Measurements from ENCODE around the gene IMMT.

IMMT gene

DNA sequence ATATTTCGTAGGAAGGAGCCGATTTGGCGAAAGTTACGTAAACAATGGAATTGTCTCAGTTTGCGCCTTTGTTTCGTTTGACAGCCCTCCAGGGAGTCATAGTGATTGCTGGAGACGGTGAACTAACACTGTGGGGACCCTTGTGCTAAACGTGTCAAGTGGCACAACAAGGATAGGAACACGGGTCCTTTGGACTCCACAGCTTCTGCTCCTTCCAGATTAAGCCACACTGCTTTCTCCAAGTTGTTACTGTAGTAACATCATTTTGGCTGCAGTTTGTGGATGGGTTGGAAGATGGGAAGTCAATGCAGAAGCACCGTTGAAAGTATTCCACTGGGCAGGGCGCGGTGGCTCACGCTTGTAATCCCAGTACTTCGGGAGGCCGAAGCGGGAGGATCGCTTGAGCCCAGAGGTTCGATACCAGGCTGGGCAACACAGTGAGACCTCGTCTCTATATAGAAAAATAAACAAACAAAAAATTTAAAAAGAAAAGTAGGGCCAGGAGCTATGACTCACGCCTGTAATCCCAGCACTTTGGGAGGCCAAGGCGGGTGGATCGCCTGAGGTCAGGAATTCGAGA lies 636 bp upstream of the IMMT start:
- DNase-seq: no peak

DNA sequence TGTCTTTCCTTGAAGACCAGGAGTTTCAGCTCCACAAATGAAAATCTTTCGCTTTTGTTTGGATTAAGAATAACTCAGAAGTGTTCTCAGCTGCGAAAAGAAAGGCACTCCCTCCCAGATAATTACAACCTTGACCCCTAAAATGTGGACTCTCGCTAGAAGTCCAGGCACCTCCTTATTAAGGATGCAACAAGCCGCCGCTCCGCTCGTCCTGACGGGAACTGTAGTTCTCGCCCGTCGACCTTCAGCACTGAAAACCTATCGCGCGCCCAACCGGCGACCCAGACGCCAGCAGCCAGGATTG lies 559 bp downstream of the IMMT start:
- peak; percentile 89 for DNase-seq

DNA sequence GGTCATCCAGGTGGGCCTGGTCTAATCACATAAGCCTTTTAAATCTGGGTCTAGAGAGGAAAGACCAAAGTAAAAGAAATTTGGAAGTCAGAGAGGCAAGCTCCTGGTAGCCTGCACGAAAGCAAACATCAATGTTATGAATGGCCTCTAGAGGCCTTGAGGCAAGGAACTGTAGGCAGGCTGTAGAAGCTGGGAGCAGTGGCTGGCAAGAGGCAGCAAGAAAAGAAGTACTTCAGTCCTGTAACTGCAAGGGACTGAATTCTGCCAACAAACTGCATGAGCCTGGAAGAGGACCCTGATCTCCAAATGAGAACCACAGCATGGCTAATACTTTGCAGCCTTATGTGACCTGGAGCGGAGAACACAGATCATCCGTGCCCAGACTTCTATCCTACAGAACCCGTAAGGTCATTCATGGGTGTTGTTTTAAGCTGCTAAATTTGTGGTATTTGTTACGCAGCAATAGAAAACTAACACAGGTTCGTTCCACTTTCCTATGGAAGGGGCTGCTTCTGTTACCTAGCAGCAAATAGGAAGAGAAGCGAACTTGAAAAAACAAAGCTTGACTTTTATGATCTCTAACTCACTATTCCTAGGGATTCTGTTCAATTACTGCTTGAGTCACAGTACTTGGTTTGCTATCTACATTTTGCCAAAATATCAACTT lies 1.2 kb downstream of the IMMT start:
- DNase-seq: no peak

DNA sequence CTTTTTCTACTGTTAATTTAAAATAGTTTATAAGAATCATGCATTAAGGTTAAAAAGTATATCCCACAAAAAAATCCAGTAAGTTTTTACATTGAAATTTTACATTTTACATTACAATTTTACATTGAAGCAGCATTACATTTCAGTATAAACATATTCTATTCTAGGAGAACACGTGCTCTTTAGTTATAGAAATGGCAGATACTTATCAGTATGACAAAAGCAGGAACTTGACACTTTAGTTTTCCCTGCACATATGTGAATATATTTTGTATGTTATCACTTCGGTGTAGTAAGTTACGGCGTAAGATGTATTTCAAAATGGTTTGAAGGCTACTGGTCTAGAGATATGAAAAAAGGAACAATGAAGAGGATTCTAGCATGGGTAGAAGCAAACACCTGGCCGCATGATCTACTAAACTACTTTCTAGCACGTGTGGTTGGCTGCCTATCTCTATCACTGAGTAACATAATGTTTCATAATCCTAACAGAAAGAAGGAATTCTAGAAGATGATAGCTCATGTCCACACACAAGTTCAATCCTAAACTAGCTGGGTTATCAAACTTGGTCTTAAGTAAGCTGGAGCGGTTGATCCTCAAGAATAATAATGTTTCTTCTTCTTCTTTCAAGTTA lies 5.4 kb downstream of the IMMT start:
- no peak for DNase-seq

DNA sequence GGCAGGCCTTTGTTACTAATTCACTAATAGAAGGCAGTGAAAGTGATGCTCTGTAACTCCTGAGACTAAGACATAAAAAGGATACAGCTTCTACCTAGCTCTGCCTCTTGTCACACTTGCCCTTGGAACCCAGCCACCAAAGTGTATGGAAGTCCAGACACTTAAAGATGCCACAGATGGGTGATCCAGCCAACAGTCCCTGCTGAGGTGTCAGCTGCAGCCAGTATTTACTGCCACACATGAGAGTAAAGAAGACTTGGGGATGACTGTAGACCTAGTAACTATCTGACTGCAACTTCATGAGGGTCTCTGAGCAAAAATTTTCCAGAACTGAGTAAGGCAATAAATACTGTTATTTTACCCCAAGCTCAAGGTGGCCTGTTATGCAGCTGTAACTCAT lies 8.8 kb downstream of the IMMT start:
- no peak for DNase-seq

DNA sequence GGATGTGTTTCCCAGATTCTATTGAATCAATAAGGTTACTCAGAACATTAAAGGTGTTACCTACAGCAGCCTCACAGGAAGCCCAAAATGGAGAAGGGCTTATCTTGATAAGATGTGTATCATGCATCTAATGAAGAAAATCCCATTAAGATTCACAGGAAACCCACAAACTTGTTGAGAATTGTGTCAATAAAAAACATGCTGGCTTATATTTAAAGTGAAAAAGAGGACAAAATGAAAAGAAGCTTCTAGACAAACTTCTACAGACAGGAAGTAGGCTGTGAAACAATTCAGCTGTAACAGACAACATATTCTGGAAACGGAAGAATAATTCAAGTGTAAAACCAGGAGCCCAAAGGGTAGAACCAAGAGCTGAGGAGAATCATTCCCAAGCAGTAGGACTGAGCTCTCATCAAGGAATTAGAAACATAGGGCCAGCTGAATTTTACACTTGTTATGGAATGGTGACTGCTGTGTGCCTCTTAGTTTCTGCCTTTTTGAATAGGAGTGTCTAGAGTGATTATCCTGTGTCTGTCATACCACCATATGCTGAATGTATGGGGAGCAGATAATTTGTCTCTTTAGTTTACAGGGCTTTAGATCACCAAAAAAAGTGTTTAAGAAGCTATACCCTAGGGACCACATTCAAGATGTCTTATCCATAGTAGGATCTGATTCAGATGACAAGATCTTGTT lies 9.6 kb downstream of the IMMT start:
- no peak for DNase-seq

DNA sequence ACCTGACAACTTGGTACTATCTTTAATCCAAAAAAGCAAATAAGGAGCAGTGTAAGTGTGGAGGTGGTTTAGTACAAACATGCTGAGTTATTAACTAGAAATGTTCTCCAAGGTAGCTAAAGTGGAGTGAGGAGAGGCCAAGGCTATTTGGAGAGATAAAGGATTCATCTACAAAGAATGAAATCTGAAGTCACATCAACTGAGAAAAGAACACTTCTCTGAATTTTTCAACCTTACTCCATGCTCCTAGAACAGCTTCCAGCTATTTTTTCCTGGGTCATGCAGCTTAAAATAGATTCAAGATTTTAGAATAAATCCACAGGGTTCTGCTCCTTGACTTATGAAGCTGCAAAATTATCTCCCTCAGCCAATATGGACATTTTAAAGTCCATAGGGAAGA lies 18.7 kb downstream of the IMMT start:
- DNase-seq: no peak

DNA sequence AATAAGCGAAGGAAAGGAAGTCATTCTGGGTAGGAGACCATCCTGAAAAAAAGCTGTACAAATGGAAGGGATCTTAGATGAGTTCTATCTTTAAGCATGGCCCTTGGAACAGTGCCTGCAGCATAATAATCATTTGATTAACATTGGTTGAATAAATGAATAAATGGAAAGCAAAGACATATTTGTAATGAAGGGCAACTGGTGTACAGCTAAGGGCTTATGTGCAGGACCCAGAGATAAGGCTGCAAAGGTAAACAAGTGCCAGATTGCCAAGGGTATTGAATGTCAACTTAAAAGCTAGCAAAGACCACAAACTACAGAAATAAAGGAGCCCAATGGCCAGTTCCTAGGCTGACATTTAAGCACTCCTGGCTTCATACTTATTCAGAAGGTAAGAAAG lies 19.4 kb downstream of the IMMT start:
- no peak for DNase-seq

DNA sequence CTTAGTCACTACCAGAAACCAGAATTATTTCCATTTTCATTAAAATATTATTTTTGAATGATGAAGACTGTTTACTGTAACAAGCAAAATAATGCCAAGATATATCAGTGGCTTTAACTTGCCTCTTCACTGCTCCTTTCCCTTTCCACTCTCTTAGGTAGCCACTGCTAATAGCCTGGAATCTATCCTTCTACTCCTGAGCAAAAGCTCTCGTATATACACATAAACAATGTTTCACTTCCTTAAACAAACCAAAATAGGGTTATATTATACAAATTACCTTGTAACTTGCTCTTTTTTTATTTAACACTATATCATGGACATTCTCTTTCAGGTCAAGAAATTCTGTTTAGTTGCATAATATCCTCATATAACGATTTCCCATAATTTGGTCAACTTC lies 20.8 kb downstream of the IMMT start:
- no peak for DNase-seq

DNA sequence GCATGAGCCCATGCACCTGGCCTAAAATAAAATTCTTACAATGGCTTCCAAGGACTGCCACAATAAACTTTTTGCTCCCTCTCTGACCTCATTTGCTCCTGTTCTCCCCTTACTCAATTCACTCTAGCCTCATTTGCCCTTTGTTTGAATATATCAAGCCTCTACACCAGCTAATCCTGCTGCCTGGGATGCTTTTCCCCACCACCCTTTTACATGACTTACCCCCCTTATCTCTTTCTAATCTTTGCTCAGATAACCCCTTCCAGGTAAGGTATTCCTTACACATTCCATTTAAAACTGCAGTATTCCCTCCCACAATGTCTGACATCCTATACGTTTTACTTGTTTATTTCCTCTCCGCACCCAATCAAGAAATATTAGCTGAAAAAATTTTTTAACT lies 22.7 kb downstream of the IMMT start:
- no peak for DNase-seq

DNA sequence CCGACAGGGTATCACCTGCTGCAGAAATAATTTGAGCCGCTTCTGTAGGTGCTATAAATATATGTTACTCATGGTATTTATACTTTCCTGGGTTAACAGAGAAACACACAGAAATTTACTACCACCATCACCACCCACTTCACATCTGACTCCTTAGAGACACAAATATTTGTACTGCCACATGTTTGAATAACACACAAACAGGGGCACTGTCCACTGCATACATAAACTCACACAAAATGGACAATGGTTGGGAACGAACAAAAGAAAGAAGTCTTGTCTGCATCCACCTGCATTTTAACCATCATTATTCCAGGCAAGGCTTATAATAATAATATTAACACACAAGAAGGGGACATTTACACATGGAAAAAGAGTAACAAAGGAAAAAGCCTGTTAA lies 24.0 kb downstream of the IMMT start:
- no peak for DNase-seq

DNA sequence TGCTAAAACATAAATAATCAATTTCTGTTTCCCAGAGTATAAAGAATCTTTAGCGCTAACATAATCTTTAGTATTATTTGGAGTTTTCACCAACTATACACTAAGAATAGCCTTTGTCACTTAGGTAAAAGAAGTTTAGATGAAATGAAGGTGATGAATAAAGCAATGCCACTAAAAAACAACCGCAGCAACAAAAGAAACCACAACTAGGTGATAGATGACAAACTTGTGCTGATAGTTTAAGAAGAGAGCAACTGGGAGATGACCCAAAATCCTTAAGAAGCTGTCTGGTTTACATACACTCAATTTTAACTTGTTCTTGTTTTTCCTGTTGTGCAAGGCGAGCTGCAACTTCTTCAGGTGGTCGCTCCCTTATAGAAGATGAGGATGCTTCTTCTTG lies 24.8 kb downstream of the IMMT start:
- DNase-seq: no peak

DNA sequence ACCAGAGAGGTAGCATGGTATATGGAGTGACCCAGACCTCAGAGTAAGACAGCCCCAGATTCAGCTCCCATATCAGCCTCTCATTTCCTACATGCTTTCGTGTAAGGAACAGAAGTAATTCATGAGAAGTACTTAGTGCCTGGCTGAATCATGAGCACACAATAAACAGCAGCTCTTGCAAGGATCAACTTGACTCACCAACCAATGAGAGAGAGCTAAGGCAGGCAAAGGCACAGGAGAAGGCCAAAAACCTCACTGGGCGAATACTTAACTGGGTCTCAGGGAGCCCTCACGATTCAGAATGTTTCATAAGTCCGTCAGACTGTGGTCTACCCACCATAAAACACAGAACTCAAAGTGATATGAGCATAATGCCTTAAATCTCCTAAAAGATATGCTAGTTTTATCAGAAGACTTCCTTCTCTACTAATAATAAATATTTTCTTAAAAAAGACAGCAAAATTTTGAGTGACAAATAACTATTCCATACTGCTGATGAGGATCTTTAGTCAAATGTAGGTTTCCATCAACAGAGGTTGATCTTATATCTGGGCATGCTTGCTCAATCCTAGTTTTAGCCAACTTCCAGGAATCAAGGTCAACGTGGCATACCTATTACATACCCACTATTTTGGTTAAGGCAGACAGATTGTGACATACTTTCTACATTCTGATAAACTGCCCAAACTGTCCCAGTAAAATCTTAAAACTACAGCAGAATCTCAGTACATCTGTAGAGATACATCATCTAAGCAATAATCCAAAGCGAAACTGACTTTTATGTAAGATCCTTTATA lies 34.9 kb downstream of the IMMT start:
- no peak for DNase-seq

DNA sequence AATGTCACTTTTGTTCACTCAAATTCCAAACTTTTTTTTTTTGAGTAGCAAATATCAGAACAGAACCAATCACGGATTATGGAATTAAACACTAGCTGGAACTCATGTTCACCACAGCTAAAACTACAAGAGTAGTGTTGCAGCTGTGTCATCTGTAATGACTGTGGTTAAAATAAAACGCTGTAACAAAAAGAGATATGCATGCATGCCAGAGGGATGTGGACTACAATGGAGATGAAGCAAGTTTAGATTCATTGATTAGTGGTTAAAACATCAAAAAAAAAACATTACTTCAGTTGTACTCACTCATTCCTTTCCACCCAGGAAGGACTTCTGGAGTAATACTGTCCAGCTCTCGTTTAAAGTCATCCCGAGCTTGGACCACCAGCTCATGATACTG lies 37.0 kb downstream of the IMMT start:
- no peak for DNase-seq

DNA sequence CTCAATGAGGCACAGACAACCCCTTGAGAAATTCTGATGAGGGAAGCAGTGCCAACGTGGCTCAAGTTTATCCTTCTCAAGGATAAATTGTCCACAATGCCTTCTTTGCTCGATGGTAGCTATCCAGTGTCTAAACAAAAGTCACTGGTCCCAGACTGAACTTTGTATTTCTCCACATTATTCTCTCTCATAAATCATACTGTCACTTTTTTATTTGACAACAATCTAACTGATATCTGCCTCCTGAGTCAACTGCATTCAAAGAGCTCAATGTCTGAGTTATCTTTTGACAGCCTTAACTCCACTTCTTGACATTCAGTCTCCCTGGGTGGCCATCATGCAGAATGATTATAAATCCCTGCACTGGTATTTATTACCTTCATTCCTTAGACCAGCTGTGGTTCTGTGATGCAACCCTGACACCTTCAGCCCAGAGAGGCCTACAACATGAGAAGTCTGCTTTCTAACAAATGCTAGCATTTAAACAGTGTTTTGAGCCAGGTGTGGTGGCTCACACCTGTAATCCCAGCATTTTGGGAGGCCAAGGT lies 38.2 kb downstream of the IMMT start:
- DNase-seq: no peak

DNA sequence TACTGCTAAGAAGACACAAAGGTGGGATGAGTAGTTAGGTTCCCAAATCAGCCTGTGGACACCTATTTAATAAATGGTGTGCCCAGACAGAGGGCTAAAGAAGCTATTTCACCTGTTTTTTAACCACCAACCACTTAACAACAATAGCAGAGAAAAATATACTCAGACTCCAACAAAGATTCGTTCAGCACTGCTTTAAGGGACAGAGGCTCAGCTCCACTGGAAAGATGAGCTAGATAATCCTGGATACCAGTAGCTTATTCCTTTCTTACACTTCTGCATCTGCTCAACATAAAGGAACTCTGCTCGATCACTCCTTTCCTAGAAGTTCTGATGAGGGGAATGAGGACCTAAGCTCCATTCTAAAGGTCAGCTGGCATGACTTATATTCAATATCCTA lies 44.8 kb downstream of the IMMT start:
- DNase-seq: no peak

DNA sequence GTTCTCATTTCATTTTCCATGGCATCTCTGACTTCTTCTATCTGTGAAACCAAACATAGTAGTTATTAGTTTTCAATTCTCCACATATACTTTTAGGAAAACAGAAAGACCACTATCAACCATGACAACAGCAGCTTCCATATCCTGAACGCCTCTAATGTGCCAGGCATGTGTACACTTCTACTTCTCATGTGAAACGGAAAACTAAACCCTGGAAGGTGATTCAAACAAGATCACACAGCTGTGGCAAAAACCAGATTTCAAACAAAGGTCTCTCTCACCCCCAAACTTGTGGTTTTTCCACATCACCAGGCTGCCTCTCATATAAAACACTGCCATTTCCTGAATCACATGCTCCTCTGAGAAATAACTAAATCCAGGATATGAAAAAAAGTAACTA lies 47.5 kb downstream of the IMMT start:
- no peak for DNase-seq

DNA sequence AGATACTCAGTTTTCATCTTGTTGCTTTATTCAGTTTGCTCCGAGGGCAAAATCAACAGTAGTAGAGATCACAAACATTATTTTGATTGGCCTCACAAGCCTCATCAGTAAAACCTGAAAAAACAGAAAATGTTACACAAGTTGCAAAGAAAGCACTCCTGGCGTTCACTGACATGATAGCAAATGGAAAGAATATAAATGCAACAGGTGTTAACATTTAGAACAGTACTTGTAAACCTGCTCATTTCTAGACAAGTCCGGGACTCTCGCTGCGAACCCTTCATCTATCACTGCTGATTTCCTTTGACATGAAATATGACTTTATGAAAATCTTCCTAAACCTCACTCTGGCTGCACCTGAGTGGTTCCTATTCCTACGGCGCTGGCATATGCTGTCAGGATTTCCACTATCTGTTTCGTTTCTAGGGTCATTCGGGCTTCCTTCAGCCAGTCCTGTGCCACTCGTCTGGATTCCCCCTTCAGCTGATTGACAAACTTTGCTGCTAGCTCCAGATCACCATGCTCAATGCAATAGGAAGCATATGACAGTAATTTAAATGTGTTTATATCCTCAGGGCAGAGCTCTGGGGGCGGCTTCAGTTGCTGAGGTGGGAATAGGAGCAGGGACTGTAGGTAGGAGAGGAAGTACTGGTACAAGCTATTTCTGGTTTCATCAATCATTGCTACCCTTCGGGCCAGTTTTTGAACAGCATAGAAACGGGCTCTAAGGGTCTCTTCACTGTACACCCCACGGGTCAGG lies 51.2 kb downstream of the IMMT start:
- DNase-seq: no peak

DNA sequence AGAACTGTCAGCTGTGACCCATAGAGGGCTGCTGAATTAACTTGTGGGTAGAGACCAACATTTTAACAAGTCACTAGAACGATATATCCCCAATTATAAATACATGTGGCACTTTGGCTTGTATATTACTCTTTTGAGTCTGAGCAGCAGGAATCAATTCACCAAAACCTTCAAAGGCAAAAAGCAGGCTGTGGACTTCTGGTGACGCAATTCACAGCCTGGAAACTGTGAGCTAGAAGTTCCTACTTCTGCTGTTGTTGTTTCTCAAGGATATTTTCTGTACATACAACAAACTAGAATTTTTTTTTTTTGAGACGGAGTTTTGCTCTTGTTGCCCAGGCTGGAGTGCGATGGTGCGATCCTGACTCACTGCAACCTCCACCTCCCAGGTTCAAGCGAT lies 52.0 kb downstream of the IMMT start:
- no peak for DNase-seq

DNA sequence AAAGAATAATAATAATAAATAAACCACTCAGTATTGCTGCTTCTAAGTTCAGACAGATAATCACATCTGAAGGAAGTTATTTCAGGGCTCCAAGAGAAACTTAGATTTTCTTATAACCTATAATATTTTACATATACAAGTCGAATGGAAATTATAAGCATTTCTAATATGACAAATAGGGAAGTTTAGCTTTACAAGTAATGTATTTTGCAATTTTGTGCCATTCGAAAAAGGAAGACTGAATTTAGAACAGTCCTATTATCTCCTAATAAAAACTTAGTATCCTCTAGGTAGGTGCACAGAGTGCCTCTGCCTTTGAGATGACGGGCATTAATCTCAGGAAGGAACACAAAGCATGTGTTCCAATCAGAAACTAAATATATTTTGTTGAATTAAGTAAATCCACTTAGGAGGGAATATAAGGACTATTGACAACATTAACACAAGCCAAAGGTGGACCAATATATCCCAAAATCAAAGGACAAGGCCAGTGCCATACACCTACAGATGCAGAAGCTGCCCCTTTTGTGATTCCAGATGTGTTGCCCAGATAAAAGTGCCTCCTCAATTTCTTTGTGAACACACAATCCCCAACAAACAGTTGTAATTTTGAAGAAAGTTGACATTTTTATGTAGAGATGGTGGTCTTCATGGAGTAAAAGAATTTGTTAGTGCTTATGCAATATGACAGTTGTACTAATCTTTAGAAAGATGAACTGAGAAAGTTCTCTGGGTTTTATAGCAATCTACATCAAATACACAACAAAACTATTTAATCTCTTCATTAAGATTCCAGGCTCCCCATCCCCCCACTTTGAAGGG lies 52.6 kb downstream of the IMMT start:
- no peak for DNase-seq

DNA sequence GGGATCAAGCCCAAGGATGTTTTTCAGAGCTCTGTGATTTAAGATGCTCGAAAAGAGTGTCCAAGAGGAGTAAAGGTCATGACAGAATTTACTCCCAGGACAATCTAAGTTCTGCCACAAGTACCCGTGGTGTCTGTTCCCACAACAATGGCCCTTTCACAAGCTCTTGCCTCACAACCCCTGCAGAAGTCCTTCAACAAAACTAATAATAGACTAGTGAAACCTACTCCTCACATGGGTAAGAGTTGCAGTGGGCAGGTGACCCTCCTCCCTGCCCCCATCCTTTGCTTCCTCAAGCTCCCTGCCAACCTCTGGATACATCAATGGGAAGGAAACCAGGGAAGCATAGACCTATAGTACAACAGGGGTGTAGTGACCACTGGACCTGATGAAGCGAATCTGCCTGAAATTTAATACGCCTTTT lies 54.3 kb downstream of the IMMT start:
- peak; percentile 13 for DNase-seq

DNA sequence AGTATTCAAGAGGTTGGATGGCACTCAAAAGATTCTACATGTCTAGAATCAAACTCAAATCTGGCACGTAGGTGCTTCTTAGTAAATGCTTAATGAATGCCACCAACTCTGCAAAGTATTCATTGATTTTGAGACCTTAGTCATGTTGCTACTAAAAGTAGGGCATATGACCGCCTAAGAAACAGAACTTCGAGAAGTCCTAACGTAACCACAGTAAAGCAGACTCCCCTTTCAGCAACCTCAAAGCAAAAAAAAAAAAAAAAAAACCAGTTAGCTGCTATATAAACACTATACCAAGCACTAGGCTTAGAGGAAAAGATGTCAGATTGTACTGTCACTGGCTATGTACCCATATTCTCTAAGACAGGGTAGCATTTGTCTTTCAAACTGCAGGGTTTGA lies 55.3 kb downstream of the IMMT start:
- no peak for DNase-seq
